CD4-positive, CD25-positive, alpha-beta regulatory T cell (primary cell): ENCODE data around the gene ERFE. TPM values are rescaled to one million over a fixed set of nuclear protein-coding genes. Genes with fewer than 3 reads are reported as not detected.

Experiments
- ATAC-seq, 2 donors: fragments of 150-1000 bp; cut with Tn5 transposase; one replicate each; pipeline ENCODE4 v1.10.0; 2021; ENCODE audit warnings: low read depth in 2 of 2, moderate number of reproducible peaks in 2 of 2, moderate library complexity in 1 of 2
- DNase-seq, 3 donors: peaks; one replicate each; pipeline versions ENCODE4 v3.0.0 to v3.0.0-alpha.2; 2012 to 2022; ENCODE audit warnings: mixed read lengths in 1 of 3
- H3K27ac ChIP-seq: one replicate; pipeline ENCODE4 v1.7.0; 2013; ENCODE audit warnings: mild to moderate bottlenecking, low read length; ENCODE audit not compliant: insufficient read depth, poor library complexity, severe bottlenecking
- H3K27me3 ChIP-seq: one replicate; pipeline ENCODE4 v1.7.0; 2013; ENCODE audit warnings: low read length; ENCODE audit not compliant: control insufficient read depth, insufficient read depth
- H3K36me3 ChIP-seq: one replicate; pipeline ENCODE4 v1.7.0; 2013; ENCODE audit warnings: mild to moderate bottlenecking, low read length, moderate library complexity; ENCODE audit not compliant: control insufficient read depth, insufficient read depth
- H3K4me1 ChIP-seq: 2 replicates; pipeline ENCODE4 v1.7.0; 2013; ENCODE audit warnings: mild to moderate bottlenecking, low read length; ENCODE audit not compliant: insufficient read depth, control insufficient read depth, poor library complexity, severe bottlenecking
- H3K4me3 ChIP-seq: one replicate; pipeline ENCODE4 v1.7.0; 2013; ENCODE audit warnings: low read depth, mild to moderate bottlenecking, low read length, moderate library complexity
- H3K9me3 ChIP-seq, 2 experiments: 1 replicate in 1 of 2; 2 replicates in 1 of 2; pipeline ENCODE4 v1.7.0; 2013; ENCODE audit warnings: low read length in 2 of 2, mild to moderate bottlenecking in 1 of 2, moderate library complexity in 1 of 2; ENCODE audit not compliant: control insufficient read depth in 2 of 2
- H3K27ac Mint-ChIP-seq, 3 donors: one replicate each; pipeline ENCODE4 v1.8.0; 2020 to 2022; ENCODE audit warnings: mild to moderate bottlenecking in 3 of 3, mixed read lengths in 3 of 3, moderate library complexity in 2 of 3
- H3K27me3 Mint-ChIP-seq: one replicate; pipeline ENCODE4 v1.8.0; 2022; ENCODE audit warnings: mild to moderate bottlenecking, mixed read lengths
- H3K36me3 Mint-ChIP-seq: one replicate; pipeline ENCODE4 v1.8.0; 2020; ENCODE audit warnings: mixed read lengths
- H3K4me1 Mint-ChIP-seq, 4 donors: one replicate each; pipeline ENCODE4 v1.8.0; 2020 to 2022; ENCODE audit warnings: mixed read lengths in 4 of 4, mild to moderate bottlenecking in 1 of 4
- H3K4me3 Mint-ChIP-seq, 4 donors: one replicate each; pipeline ENCODE4 v1.8.0; 2020 to 2022; ENCODE audit warnings: mild to moderate bottlenecking in 4 of 4, mixed read lengths in 4 of 4, moderate library complexity in 3 of 4
- H3K9me3 Mint-ChIP-seq, 7 donors: one replicate each; pipeline ENCODE4 v1.8.0; 2020 to 2022; ENCODE audit warnings: mixed read lengths in 7 of 7, mild to moderate bottlenecking in 3 of 7, moderate library complexity in 2 of 7
- polyA plus RNA-seq, 4 donors: library from polyadenylated mRNA; unstranded; fragments of 300-500 nt; fragmentation: Illumina TruSeq; gene quantifications; one replicate each; pipeline ENCODE4 v1.2.3, GENCODE V29; 2021
- total RNA-seq: library from RNA; stranded (reverse); gene quantifications from one replicate; pipeline ENCODE4 v1.2.3, GENCODE V29; 2022

ERFE gene
- total and polyA plus RNA-seq, 5 donors from 2014 or later, result 0.29 TPM; not detected in 4

- H3K4me3 Mint-ChIP-seq, result peak overlapping the region in 2 of 4 donors; percentile 43 to 77
- no peaks in the 10 kb centered on the region for H3K9me3 ChIP-seq
- no peak for DNase-seq
- no peaks in the 10 kb centered on the region for H3K36me3 ChIP-seq
- H3K27ac Mint-ChIP-seq, result no peak overlapping the region
- peaks cover 46% of the 10 kb centered on the region for H3K27me3 Mint-ChIP-seq
- no peak overlapping the region for H3K27ac ChIP-seq
- ATAC-seq, result no peak
- H3K9me3 Mint-ChIP-seq, result peaks cover 0 to 1% (median 0%) of the 10 kb centered on the region in 7 donors
- peaks cover 6% of the 10 kb centered on the region for H3K4me1 ChIP-seq
- H3K4me3 ChIP-seq, result no peak overlapping the region
- H3K36me3 Mint-ChIP-seq, result no peaks in the 10 kb centered on the region
- H3K4me1 Mint-ChIP-seq, result peaks cover 0 to 9% (median 2%) of the 10 kb centered on the region in 4 donors
- H3K27me3 ChIP-seq, result no peaks in the 10 kb centered on the region
Measured at GRCh38 chr2:238158018-238158508, 707 bp upstream of the ERFE start.

- no peak overlapping the region for H3K27ac Mint-ChIP-seq
- Histone ChIP-seq H3K4me3 (no peak overlapping the region), H3K9me3 (no peaks in the 10 kb centered on the region), H3K27ac (no peak overlapping the region), H3K36me3 (no peaks in the 10 kb centered on the region), H3K27me3 (no peaks in the 10 kb centered on the region), H3K4me1 (peaks cover 6% of the 10 kb centered on the region)
- no peaks in the 10 kb centered on the region for H3K36me3 Mint-ChIP-seq
- peak in 1 of 2 donors; percentile 22 for ATAC-seq
- H3K9me3 Mint-ChIP-seq, result peaks cover 0 to 1% (median 0%) of the 10 kb centered on the region in 7 donors
- H3K4me1 Mint-ChIP-seq, result peaks cover 0 to 9% (median 2%) of the 10 kb centered on the region in 4 donors
- DNase-seq, result peak in 1 of 3 donors; percentile 27
- H3K27me3 Mint-ChIP-seq, result peaks cover 46% of the 10 kb centered on the region
- peak overlapping the region in 2 of 4 donors; percentile 47 to 76 for H3K4me3 Mint-ChIP-seq
Measured at GRCh38 chr2:238159071-238159539, 335 bp downstream of the ERFE start.

GRCh38 chr2:238159661-238160205 lies 963 bp downstream of the ERFE start:
- Mint-ChIP-seq H3K27ac (no peak overlapping the region), H3K9me3 (peaks cover 0 to 1% (median 0%) of the 10 kb centered on the region in 7 donors), H3K27me3 (peaks cover 50% of the 10 kb centered on the region), H3K4me1 (peaks cover 0 to 9% (median 2%) of the 10 kb centered on the region in 4 donors), H3K36me3 (no peaks in the 10 kb centered on the region), H3K4me3 (peak overlapping the region in 3 of 4 donors; percentile 10 to 76 (median 36))
- Histone ChIP-seq H3K4me3 (no peak overlapping the region), H3K27me3 (no peaks in the 10 kb centered on the region), H3K9me3 (no peaks in the 10 kb centered on the region), H3K27ac (no peak overlapping the region), H3K4me1 (peaks cover 6% of the 10 kb centered on the region), H3K36me3 (no peaks in the 10 kb centered on the region)
- ATAC-seq, result no peak
- no peak for DNase-seq

GRCh38 chr2:238160206-238161129 lies 1.7 kb downstream of the ERFE start:
- no peaks in the 10 kb centered on the region for H3K36me3 ChIP-seq
- H3K27ac Mint-ChIP-seq, result no peak overlapping the region
- no peaks in the 10 kb centered on the region for H3K27me3 ChIP-seq
- no peak overlapping the region for H3K27ac ChIP-seq
- peaks cover 0 to 1% (median 0%) of the 10 kb centered on the region in 7 donors for H3K9me3 Mint-ChIP-seq
- H3K27me3 Mint-ChIP-seq, result peaks cover 52% of the 10 kb centered on the region
- ATAC-seq (no peak), DNase-seq (no peak)
- peak overlapping the region in 1 of 4 donors; percentile 54 for H3K4me3 Mint-ChIP-seq
- H3K4me3 ChIP-seq, result no peak overlapping the region
- H3K9me3 ChIP-seq, result no peaks in the 10 kb centered on the region
- no peaks in the 10 kb centered on the region for H3K36me3 Mint-ChIP-seq
- H3K4me1 ChIP-seq, result peaks cover 6% of the 10 kb centered on the region
- H3K4me1 Mint-ChIP-seq, result peaks cover 0 to 12% (median 2%) of the 10 kb centered on the region in 4 donors

- Mint-ChIP-seq H3K36me3 (no peaks in the 10 kb centered on the region), H3K27me3 (peaks cover 52% of the 10 kb centered on the region), H3K27ac (no peak overlapping the region), H3K4me1 (peaks cover 0 to 12% (median 2%) of the 10 kb centered on the region in 4 donors), H3K9me3 (peaks cover 0 to 1% (median 0%) of the 10 kb centered on the region in 7 donors), H3K4me3 (no peak overlapping the region)
- H3K4me3 ChIP-seq, result no peak overlapping the region
- H3K9me3 ChIP-seq, result no peaks in the 10 kb centered on the region
- H3K27me3 ChIP-seq, result no peaks in the 10 kb centered on the region
- no peak overlapping the region for H3K27ac ChIP-seq
- no peaks in the 10 kb centered on the region for H3K36me3 ChIP-seq
- DNase-seq (no peak), ATAC-seq (no peak)
- H3K4me1 ChIP-seq, result peaks cover 6% of the 10 kb centered on the region
Measured at GRCh38 chr2:238161291-238162051, 2.7 kb downstream of the ERFE start.

GRCh38 chr2:238162251-238162845 lies 3.6 kb downstream of the ERFE start:
- Histone ChIP-seq H3K27ac (no peak overlapping the region), H3K27me3 (no peaks in the 10 kb centered on the region), H3K36me3 (no peaks in the 10 kb centered on the region), H3K4me3 (no peak overlapping the region), H3K4me1 (peaks cover 6% of the 10 kb centered on the region), H3K9me3 (no peaks in the 10 kb centered on the region)
- ATAC-seq, result no peak
- peaks cover 0 to 12% (median 2%) of the 10 kb centered on the region in 4 donors for H3K4me1 Mint-ChIP-seq
- no peak for DNase-seq
- H3K9me3 Mint-ChIP-seq, result peaks cover 0 to 1% (median 0%) of the 10 kb centered on the region in 7 donors
- peaks cover 46% of the 10 kb centered on the region for H3K27me3 Mint-ChIP-seq
- no peak overlapping the region for H3K27ac Mint-ChIP-seq
- H3K4me3 Mint-ChIP-seq, result no peak overlapping the region
- no peaks in the 10 kb centered on the region for H3K36me3 Mint-ChIP-seq
